Panc1 (cell line): ENCODE measurements around the gene ERN1. TPM values are rescaled to one million over a fixed set of nuclear protein-coding genes. Genes with fewer than 3 reads are reported as not detected.

ENCODE experiments used
- ATAC-seq: fragments of 200-7000 bp; cut with Tn5 transposase; 2 replicates; pipeline ENCODE4 v1.9.1; 2020; ENCODE audit warnings: mild to moderate bottlenecking, moderate library complexity
- BruUV-seq: library from RNA; stranded (reverse); fragments of 400-500 nt; replicated peaks from 2 replicates; lab custom pipeline; 2021; lab: Mats Ljungman, UMichigan
- CTCF ChIA-PET: fragments of 300-600 bp; sonication (Branson Sonifier 250); formaldehyde crosslinking; loops from one replicate; lab custom pipeline; 2022; ENCODE audit warnings: antibody characterized with exemption; lab: Charles Lee
- POLR2A ChIA-PET: fragments of 300-600 bp; sonication (Branson Sonifier 250); formaldehyde crosslinking; loops from one replicate; lab custom pipeline; 2022; ENCODE audit warnings: antibody characterized with exemption; lab: Charles Lee
- DNase-seq: peaks from one replicate; pipeline ENCODE4 v3.0.0-alpha.2; 2010; ENCODE audit warnings: low read depth, low spot score
- H3K27ac ChIP-seq: 2 replicates; pipeline ENCODE4 v1.5.1; 2011; ENCODE audit warnings: mild to moderate bottlenecking, low read length, inconsistent platforms
- H3K27me3 ChIP-seq: fragments of 200-500 bp; sonication (Bioruptor generic); 2 replicates; pipeline ENCODE4 v1.6.0; 2014; ENCODE audit warnings: low read length, inconsistent platforms; ENCODE audit not compliant: control insufficient read depth, insufficient read depth
- H3K36me3 ChIP-seq: fragments of 200-500 bp; sonication (Bioruptor generic); 2 replicates; pipeline ENCODE4 v1.5.1; 2014; ENCODE audit warnings: inconsistent platforms, mild to moderate bottlenecking, low read length, moderate library complexity; ENCODE audit not compliant: control insufficient read depth, insufficient read depth
- H3K4me1 ChIP-seq: 2 replicates; pipeline ENCODE4 v1.5.1; 2011; ENCODE audit warnings: inconsistent platforms, mild to moderate bottlenecking, low read length, moderate library complexity; ENCODE audit not compliant: control insufficient read depth, insufficient read depth
- H3K4me3 ChIP-seq, 2 experiments: 2 replicates each; pipeline ENCODE4 v1.5.1; 2011 to 2012; ENCODE audit warnings: low read depth in 2 of 2, low read length in 2 of 2, mild to moderate bottlenecking in 2 of 2, inconsistent platforms in 1 of 2, moderate library complexity in 1 of 2
- H3K9me3 ChIP-seq: fragments of 200-500 bp; sonication (Bioruptor generic); 2 replicates; pipeline ENCODE4 v1.5.1; 2014; ENCODE audit warnings: low read depth, mild to moderate bottlenecking, inconsistent platforms, low read length, moderate library complexity; ENCODE audit not compliant: control insufficient read depth, insufficient read depth
- CTCF ChIP-seq: fragments of 450-650 bp; IDR thresholded peaks from 2 replicates; pipeline ENCODE4 v1.5.1; 2017; ENCODE audit warnings: mild to moderate bottlenecking
- POLR2AphosphoS5 ChIP-seq: IDR thresholded peaks from 2 replicates; pipeline ENCODE4 v1.6.1; 2012; ENCODE audit warnings: mild to moderate bottlenecking, low read depth, low read length, moderate library complexity
- REST ChIP-seq, 2 experiments: IDR thresholded peaks; 2 replicates each; pipeline ENCODE4 v1.6.1; 2011 to 2012; ENCODE audit warnings: low read depth in 2 of 2, control low read depth in 1 of 2, low read length in 1 of 2, mild to moderate bottlenecking in 1 of 2, moderate library complexity in 1 of 2; ENCODE audit not compliant: insufficient read depth in 1 of 2
- SIN3A ChIP-seq: IDR thresholded peaks from 2 replicates; pipeline ENCODE4 v1.6.1; 2012; ENCODE audit warnings: low read depth, mild to moderate bottlenecking, low read length, moderate library complexity, borderline replicate concordance; ENCODE audit not compliant: insufficient read depth
- TCF7L2 ChIP-seq: IDR thresholded peaks from 2 replicates; pipeline ENCODE4 v1.6.1; 2011; ENCODE audit warnings: mild to moderate bottlenecking, low read depth, low read length, inconsistent platforms
- in situ Hi-C: cut with HindIII; loops from 2 replicates; pipeline ENCODE4 v1.10.0; 2016; ENCODE audit warnings: low sequenced_read_pairs, low pct_unique_long_range_greater_than_20kb
- intact Hi-C: fragments of 100-400 bp; cut with micrococcal nuclease; formaldehyde crosslinking; loops from one replicate; pipeline ENCODE4 v1.10.0; 2022; ENCODE audit not compliant: unreplicated experiment
- total RNA-seq: library from RNA; stranded (reverse); gene quantifications from one replicate; pipeline ENCODE4 v1.2.1, GENCODE V29; 2021; ENCODE audit not compliant: unreplicated experiment

ERN1 gene
- total RNA-seq, 1 experiment from 2014 or later = 12.1 TPM

DNA sequence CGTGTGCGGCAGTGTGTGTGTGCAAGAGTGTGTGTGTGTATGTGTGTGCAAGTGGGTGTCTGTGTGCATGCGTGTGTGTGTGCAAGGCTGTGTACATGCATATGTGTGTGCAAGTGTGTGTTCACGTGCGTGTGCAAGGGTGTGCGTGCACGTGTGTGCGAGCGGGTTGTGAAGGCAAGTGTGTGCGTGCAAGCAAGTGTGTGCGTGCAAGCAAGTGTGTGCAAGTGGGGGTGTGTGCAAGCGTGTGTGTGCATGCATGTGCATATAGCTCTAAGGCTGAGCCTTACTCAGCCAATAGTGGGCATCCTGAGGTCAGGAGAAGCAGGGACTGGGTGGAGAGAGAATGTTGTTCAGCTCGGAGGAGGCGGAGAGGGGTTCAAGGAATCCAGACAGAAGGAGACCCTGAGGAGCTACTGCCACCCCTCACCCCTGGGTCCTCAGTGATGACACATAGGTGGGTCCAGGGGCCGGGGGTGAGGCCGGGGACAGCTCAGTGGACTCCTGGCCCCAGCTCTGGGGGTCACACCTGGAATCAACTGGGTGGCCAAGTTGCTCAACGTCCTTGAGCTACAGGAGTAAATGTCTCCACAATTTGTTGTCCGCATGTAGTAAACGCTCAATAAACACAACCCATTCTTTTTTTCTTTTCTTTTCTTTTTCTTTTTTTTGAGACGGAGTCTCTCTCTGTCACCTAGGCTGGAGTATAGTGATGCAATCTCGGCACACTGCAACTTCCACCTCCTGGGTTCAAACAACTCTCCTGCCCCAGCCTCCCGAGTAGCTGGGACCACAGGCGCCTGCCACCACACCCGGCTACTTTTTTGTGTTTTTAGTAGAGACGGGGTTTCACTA, 130.0 kb downstream of the ERN1 start:
- CTCF ChIA-PET = interaction anchor here (0.7 kb wide), 1 partner anchor 134 kb away, joined by 5 read pairs; no protein-coding TSS in a partner anchor
- TF ChIP-seq TCF7L2 = no peak
- TF ChIP-seq REST (IDR thresholded peaks at IDR 0.05; ENCODE audit: insufficient read depth in 1 of 2, low read depth in 2 of 2, low read length in 1 of 2) = no peak
- TF ChIP-seq CTCF = no peak
- TF ChIP-seq POLR2AphosphoS5 = no peak
- TF ChIP-seq SIN3A = no peak
- Histone ChIP-seq H3K4me3 (no peak overlapping the region), H3K36me3 (no peaks in the 10 kb centered on the region), H3K4me1 (no peaks in the 10 kb centered on the region), H3K9me3 (no peaks in the 10 kb centered on the region), H3K27ac (no peak overlapping the region), H3K27me3 (peaks cover 3% of the 10 kb centered on the region; the same call in 1 of the 2 replicates)
- intact Hi-C loops = loop anchor here (10.0 kb wide), 1 partner anchor 85 kb away; the partner anchor contains the start of genes CSHL1 and GH1
- ATAC-seq (no peak), DNase-seq (no peak)
- POLR2A ChIA-PET = no interaction called here
- in situ Hi-C loops = no loop called here
- BruUV-seq = no TSS peak

GRCh38 chr17:63998721-63999679, 130.9 kb downstream of the ERN1 start:
- no peak for TF ChIP-seq TCF7L2
- no peak for TF ChIP-seq POLR2AphosphoS5
- TF ChIP-seq REST (IDR thresholded peaks at IDR 0.05; ENCODE audit: insufficient read depth in 1 of 2, low read depth in 2 of 2, low read length in 1 of 2) = no peak
- TF ChIP-seq CTCF = no peak
- no peak for TF ChIP-seq SIN3A
- DNase-seq (no peak), ATAC-seq (no peak)
- BruUV-seq = no TSS peak
- ChIA-PET POLR2A (no interaction called here), CTCF (no interaction called here)
- intact Hi-C loops = loop anchor here (10.0 kb wide), 1 partner anchor 84 kb away; the partner anchor contains the start of genes CSHL1 and GH1
- Histone ChIP-seq H3K4me3 (peak overlapping the region; percentile 52 to 59; a peak in 3 of 4 replicates), H3K36me3 (no peaks in the 10 kb centered on the region), H3K27me3 (peaks cover 3% of the 10 kb centered on the region; the same call in 1 of the 2 replicates), H3K4me1 (no peaks in the 10 kb centered on the region), H3K9me3 (no peaks in the 10 kb centered on the region), H3K27ac (no peak overlapping the region)
- in situ Hi-C loops = no loop called here
